SK-N-MC (cell line): Measurements from ENCODE around the gene RASSF7.

Experiments
- EZH2 ChIP-seq: fragments of 200-600 bp; sonication (generic); IDR thresholded peaks from one replicate; pipeline ENCODE4 v1.6.1; 2017; ENCODE audit warnings: antibody characterized with exemption
- FOXP2 ChIP-seq: optimal IDR thresholded peaks from 2 replicates; pipeline ENCODE3; 2011; ENCODE audit warnings: mild to moderate bottlenecking, moderate library complexity; ENCODE audit not compliant: insufficient read depth; ENCODE audit errors: extremely low read length, control extremely low read depth
- POLR2AphosphoS5 ChIP-seq: IDR thresholded peaks from 2 replicates; pipeline ENCODE4 v1.6.1; 2012; ENCODE audit warnings: mild to moderate bottlenecking, low read depth, low read length, borderline replicate concordance

- TF ChIP-seq EZH2 (no peak), POLR2AphosphoS5 (no peak), FOXP2 (no peak)
These were observed 26.8 kb downstream of the RASSF7 start for GRCh38 chr11:587546-587945.
